ENCODE results near the gene KMT2B.
"Not testable (repeated sequence)": the region's sequence is repeated elsewhere in the genome, so short reads cannot be mapped to it uniquely, and the experiment has no call there.

The KMT2B gene

DNA sequence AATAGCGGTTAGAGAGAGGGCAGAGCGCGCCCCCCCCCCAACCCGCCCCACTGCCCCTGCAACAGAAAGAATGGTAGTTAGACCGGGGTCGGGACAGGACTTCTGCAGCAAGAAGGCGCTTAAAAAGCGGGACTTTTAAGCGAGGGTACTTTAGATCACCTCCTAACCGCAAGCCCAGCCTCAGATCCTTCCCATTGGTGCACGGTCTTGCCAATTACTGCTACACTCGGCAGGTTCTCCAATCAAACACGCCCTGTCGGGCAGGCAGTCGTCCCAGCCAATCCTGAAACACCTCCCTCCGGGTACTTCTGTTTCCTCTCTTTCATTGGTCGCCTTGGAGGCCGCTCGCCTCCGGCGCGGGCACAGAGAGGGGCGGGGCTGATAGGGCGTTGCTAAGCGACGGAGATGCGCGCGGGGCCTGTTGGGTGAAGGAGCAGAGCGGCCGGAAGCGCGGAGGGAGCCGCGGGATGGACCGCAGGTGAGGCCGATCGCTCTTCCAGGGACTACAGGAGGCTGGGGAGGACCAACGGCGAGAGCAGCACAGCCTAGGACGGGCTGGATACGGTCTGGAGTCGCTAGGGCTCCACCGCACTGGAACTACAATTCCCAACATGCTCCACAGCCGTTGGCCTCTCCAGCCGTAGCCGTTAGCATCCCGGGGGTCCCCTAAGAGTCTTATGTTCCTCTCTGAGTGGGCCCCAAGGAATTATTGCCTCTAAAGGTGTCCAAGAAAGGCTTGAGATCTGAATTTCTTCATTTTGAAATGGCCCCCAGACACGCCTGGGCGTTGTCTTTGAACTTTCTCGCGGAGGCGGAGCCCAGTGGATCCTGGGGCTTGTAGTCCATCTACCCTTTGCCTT, 40.2 kb downstream of the KMT2B start, which contains the start of gene PROSER3:
Gene PROSER3, plus strand, starts transcription at position 428 of the 860 bp plus-strand sequence. Its CDS starts 40 bp downstream, at position 468.
- peak; percentile 98 to 99 for DNase-seq

DNA sequence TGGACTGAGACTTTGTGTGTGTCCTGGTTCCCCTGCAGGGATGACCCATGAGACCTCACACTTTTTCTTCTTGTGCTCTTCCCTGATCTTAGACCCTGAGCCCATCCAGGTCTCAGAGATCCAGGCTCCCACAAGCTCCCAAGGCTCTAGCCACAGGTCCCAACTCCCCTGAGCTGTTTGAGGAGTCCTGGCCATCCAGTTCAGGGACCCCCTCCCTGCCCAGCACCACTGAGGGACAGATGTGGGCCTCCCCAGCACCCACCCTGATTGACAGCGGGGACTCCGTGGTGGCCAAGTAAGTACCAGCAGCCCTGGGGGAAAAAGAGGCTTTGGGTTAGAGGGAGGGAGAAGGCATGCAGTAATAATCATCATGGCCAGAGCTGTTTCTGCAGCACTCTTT, 41.9 kb downstream of the KMT2B start:
- no peak for DNase-seq

- no peak for DNase-seq
Observed at GRCh38 chr19:35760711-35761349, 43.0 kb downstream of the KMT2B start.

GRCh38 chr19:35764432-35765315, 46.9 kb downstream of the KMT2B start:
- DNase-seq, result no peak

- DNase-seq, result no peak
Observed at GRCh38 chr19:35766571-35767104, 48.8 kb downstream of the KMT2B start.

DNA sequence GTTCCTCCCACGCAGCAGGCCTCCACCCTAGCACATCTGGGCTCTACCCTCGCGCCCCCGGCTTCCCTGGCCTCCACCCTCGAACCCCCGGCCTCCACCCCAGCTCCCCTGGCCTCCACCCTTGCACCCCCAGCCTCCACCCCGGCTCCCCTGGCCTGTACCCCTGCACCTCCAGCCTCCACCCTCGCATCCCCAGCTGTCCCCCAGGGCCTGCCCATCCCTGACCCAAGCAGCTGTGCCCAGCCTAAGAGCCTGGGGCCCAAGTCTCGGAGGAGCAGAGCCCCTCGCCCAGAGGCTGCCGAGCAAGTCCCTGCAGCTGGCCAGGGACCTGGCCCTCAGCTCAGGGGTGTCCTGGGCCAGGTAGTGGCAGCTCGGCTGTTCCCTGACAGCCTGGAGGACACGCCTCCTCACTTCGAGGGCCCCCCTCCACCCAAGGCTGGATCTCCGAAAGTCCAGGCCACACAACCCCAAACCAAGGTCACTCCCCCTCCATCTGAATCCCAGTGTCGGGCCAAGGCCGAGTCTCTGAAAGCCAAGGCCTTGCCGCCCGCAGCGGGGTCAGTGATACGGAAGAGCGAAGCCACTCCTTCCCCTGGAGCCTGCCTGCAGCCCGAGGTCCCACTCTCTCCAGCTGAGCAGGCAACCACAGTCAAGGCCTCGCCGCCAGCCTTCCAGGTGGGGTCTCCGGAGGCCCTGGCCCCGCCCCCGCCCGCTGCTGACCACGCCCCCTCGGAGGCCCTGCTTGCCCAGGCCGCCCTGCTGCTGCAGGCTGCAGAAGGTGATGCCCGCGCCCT, 49.7 kb downstream of the KMT2B start:
- no peak for DNase-seq

DNA sequence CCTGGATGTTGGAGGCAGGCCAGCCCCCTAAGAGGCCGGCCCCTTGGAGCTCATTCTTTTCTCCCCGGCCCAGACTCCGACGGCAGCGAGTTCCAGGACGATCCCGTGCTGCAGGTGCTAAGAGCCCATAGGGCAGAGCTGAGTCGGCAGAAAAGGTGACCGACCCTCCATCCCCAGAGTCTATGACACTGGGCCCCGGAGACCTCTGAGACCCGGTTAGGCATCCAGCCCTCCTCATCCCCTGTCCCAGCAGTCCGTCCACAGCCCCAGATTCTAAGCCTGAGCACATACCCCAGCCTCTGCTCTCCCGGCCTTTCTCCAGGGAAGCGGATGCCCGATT, 50.2 kb downstream of the KMT2B start:
- DNase-seq, result no peak

DNA sequence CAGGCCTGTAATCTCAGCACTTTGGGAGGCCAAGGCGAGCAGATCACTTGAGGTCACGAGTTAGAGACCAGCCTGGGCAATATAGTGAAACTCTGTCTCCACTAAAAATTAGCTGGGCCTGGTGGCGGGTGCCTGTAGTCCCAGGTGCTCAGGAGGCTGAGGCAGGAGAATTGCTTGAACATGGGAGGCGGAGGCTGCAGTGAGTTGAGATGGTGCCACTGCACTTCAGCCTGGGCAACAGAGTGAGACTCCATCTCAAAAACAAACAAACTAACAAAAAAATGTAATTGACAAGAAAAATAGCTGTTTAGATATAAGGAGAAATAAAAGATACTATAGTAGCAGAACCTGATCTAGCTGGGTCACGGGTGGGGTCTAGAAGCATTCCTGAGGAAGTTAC, 54.6 kb downstream of the KMT2B start:
- DNase-seq, result not testable (repeated sequence)

DNA sequence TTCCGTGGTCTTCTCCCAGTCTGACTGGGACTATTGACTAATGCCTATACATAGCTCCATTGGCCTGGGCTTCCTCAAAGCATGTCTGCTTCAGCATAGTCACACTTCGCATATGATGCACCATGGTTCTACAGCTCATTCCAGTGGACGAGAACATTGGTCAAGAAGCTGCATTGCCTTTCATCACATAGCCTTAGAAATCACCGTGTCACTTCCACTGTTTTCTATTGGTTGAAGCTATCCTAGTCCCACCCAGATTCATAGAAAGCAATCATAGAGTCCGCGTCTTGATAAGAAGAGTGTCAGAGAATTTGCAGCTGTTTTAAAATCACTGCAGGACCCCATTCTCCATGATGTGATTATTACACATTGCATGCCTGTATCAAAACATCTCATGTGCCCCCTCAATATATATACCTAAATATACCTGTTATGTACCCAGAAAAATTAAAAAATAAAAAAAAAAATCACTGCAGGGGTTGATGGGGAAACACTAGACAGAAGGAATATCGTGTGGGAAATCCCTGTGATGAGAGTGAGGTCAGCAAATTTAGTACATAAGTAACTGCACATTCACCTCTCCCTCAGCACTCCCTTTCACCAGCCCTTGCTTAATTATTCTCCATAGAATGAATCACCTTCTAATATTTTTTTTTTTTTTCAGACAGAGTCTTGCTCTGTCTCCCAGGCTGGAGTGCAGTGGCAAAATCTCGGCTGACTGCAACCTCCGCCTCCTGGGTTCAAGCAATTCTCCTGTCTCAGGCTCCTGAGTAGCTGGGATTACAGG, 55.4 kb downstream of the KMT2B start:
- no peak for DNase-seq

GRCh38 chr19:35774274-35775045, 56.7 kb downstream of the KMT2B start:
- peak in 1 of 2 experiments; percentile 13 for DNase-seq

DNA sequence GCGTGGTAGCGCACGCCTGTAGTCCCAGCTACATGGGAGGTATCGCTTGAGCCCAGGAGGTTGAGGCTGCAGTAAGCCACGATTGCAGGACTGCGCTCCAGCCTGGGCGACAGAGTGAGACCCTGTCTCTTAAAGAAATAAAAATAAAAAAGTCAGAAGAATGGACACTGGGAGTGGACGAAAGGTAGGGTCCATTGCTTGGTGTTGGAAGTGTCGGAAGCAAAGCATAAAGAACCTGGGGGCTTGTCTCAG, 57.2 kb downstream of the KMT2B start:
- no peak for DNase-seq

- DNase-seq, result peak; percentile 98 to 99
Observed at GRCh38 chr19:35775298-35776101, 57.7 kb downstream of the KMT2B start, which contains the start of gene ARHGAP33. TSS of gene ARHGAP33 (plus strand) at chr19:35775564. CDS start at chr19:35775659, 95 bp downstream.

GRCh38 chr19:35776102-35776788, 58.4 kb downstream of the KMT2B start:
- DNase-seq, result no peak

DNA sequence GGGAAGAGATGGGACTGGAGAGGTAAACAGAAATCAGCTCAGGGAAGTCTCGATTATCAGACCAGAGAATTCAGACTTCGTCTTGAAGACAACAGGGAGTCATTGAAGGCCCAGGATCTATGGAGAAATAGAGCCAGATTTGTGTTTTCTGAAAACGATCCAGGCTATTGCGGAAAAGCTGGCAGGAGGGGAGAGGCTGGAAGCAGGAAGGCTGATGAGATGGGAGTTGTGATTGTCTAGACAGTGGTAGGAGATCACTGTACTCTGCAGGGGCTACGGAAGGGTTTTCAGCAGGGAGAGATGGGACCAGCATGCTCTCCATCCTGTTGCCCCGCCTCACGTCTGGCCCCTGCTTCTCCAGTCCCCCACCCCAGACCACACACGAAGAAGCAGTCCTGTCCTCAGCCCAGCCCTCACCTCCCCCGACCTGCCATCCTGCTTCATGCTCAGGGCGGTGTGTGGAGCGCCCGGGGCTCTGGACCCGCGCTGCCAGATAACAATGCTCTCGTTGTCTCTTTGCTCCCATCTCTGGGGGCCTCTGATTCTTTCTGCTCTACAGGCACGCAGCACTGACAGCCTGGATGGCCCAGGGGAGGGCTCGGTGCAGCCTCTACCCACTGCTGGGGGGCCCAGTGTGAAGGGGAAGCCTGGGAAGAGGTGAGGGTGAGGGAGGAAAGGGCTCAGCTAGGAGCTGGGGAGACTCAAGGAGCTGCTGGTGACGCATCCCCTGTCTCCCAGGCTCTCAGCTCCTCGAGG, 59.5 kb downstream of the KMT2B start:
- no peak for DNase-seq

GRCh38 chr19:35777961-35778360, 60.2 kb downstream of the KMT2B start:
- DNase-seq, result no peak

DNA sequence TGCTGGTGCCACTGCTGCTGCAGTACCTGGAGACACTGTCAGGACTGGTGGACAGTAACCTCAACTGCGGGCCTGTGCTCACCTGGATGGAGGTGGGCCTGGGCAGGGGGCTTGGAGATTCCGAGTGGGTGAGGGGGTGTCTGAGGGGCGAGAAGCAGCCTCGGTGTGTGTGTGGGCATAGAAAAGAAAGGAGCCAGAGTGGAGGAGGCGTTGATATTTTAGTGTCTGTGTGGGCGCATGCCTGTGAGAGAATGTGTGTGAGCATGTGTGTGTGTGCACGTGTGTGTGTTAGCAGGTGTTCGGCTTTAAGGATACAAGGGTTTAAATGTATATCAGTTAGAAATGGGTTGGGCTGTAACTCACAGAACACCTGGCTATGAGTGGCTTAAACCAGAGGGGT, 61.2 kb downstream of the KMT2B start:
- DNase-seq, result no peak

GRCh38 chr19:35780058-35780457, 62.3 kb downstream of the KMT2B start:
- DNase-seq, result no peak

DNA sequence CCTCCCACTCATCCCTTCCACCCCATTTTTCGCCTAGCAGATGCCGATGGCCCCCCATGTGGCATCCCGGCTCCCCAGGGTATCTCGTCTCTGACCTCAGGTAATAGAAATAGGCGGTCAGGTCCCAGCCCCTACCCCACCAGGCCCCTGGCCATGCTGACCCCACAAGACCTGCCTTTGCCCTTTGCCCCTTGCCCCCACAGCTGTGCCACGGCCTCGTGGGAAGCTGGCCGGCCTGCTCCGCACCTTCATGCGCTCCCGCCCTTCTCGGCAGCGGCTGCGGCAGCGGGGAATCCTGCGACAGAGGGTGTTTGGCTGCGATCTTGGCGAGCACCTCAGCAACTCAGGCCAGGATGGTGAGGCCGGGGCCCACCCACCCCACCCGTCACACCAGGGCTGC, 62.9 kb downstream of the KMT2B start:
- no peak for DNase-seq
